Ovary (tissue), 9 donors: Measurements from ENCODE around the gene STN1. TPM values are rescaled to one million over a fixed set of nuclear protein-coding genes. Genes with fewer than 3 reads are reported as not detected.

ENCODE experiments used
- DNase-seq, 5 donors: peaks; one replicate each; pipeline ENCODE4 v3.0.0-alpha.2; 2019 to 2020
- H3K27ac ChIP-seq, 2 donors: fragments of 200-600 bp; one replicate each; pipeline versions ENCODE4 v1.5.1 to v1.8.0; 2019 to 2022
- H3K27me3 ChIP-seq: fragments of 200-600 bp; one replicate; pipeline ENCODE4 v1.8.0; 2022
- H3K36me3 ChIP-seq: fragments of 200-600 bp; sonication (generic); one replicate; pipeline ENCODE4 v1.5.1; 2019
- H3K4me1 ChIP-seq: one replicate; pipeline ENCODE4 v1.8.1; 2013; ENCODE audit warnings: mild to moderate bottlenecking, moderate library complexity; ENCODE audit not compliant: insufficient read depth
- H3K4me3 ChIP-seq: fragments of 200-600 bp; sonication (generic); one replicate; pipeline ENCODE4 v1.5.1; 2017
- H3K9me3 ChIP-seq, 2 donors: fragments of 200-600 bp in 1 of 2; sonication (generic) in 1 of 2; one replicate each; pipeline versions ENCODE4 v1.5.1 to v1.8.1; 2013 to 2019; ENCODE audit warnings: mild to moderate bottlenecking in 1 of 2, moderate library complexity in 1 of 2
- CTCF ChIP-seq, 3 donors: fragments of 450-650 bp in 2 of 3; fragments of 200-600 bp in 1 of 3; IDR thresholded peaks; one replicate each; pipeline versions ENCODE4 v1.5.1 to v1.8.0; 2016 to 2022; ENCODE audit warnings: antibody characterized with exemption in 3 of 3, mild to moderate bottlenecking in 1 of 3
- EP300 ChIP-seq: sonication (generic); formaldehyde crosslinking; IDR thresholded peaks from one replicate; pipeline ENCODE4 v1.6.1; 2017; ENCODE audit warnings: antibody characterized with exemption
- POLR2A ChIP-seq: fragments of 450-650 bp; IDR thresholded peaks from one replicate; pipeline ENCODE4 v1.6.1; 2017; ENCODE audit warnings: antibody characterized with exemption, mild to moderate bottlenecking, moderate library complexity
- WGBS, 3 donors: extraction: QIAGEN DNeasy Blood & Tissue Kit in 1 of 3; methylation state at CpG; one replicate each; pipeline versions ENCODE4 v1.1.5 to v1.1.7; 2013 to 2017; 5-methylcytosine and 5-hydroxymethylcytosine counted together
- intact Hi-C, 4 donors: fragments of 100-400 bp; cut with DNase I; formaldehyde crosslinking; loops; one replicate each; pipeline versions ENCODE4 v1.11.0 to v1.15.1; 2022 to 2023
- polyA plus RNA-seq, 2 donors: library from polyadenylated mRNA; stranded (reverse); fragments of 200-250 nt in 1 of 2; fragments of 350-450 nt in 1 of 2; fragmentation: Illumina TruSeq in 1 of 2; extraction: RNeasy Lipid Tissue Mini Kit (QIAGEN cat#74804) in 1 of 2; gene quantifications; one replicate each; pipeline ENCODE4 v1.2.3, GENCODE V29; 2013 to 2014
- total RNA-seq, 7 donors: library from RNA; depleted of rRNA in 2 of 7; stranded (reverse); fragments of >200 nt in 2 of 7; fragmentation: NEBNext Ultra II Directional in 3 of 7; extraction: Animal tissue kit (Norgen Biotek cat#: 25700) in 3 of 7; gene quantifications; one replicate each; pipeline versions ENCODE4 v1.1.0 to v1.2.4, GENCODE V29; 2016 to 2023
- donor health status: DM: no; HTN: no; CAD: no; lungs with moderate emphysema.
- donor health status: DM: no; HTN: no; CAD: no.
- donor health status: Bipolar disorder and iron deficiency.
- donor health status: DM: yes; HTN: yes; CAD: no.
- donor health status: DM: no; HTN: no; CAD: no.
- donor health status: DM: yes; HTN: yes; CAD: no.

STN1 gene
- total and polyA plus RNA-seq, 9 donors = 13.4 to 28.2 (median 18.4) TPM

- no peaks in the 10 kb centered on the region for H3K9me3 ChIP-seq
- WGBS, 3 donors = 37 to 40% (median 39%) methylated on average over 3 of the region's 3 CpGs
- no peaks in the 10 kb centered on the region for H3K27me3 ChIP-seq
- H3K4me3 ChIP-seq = no peak overlapping the region
- peak; percentile 52 to 65 (median 54) for DNase-seq
- no peaks in the 10 kb centered on the region for H3K4me1 ChIP-seq
- intact Hi-C loops = loop anchor here (5.0 to 10.0 kb wide), 3 partner anchors 238 to 320 kb away; partner anchors contain the start of gene SFR1 (in 4 of the 4)
- no peak overlapping the region for H3K27ac ChIP-seq
- TF ChIP-seq EP300 (no peak), CTCF (IDR thresholded peaks at IDR 0.05) (peak; percentile 55 to 71 (median 60))
- no peaks in the 10 kb centered on the region for H3K36me3 ChIP-seq
Measured at GRCh38 chr10:103884681-103885139, 33.3 kb downstream of the STN1 start.

GRCh38 chr10:103882285-103883007 is 35.5 kb downstream of the STN1 start:
- H3K4me3 ChIP-seq = no peak overlapping the region
- no peak for DNase-seq
- no peaks in the 10 kb centered on the region for H3K9me3 ChIP-seq
- no peaks in the 10 kb centered on the region for H3K27me3 ChIP-seq
- 76 to 83% (median 79%) methylated on average over 8 of the region's 8 CpGs for WGBS, 3 donors
- H3K36me3 ChIP-seq = no peaks in the 10 kb centered on the region
- intact Hi-C loops = loop anchor here in 3 of 4 donors (10.0 kb wide), 2 partner anchors 242 to 322 kb away; partner anchors contain the start of gene SFR1 (in 2 of the 3)
- H3K27ac ChIP-seq = no peak overlapping the region
- no peaks in the 10 kb centered on the region for H3K4me1 ChIP-seq
- TF ChIP-seq CTCF (IDR thresholded peaks at IDR 0.05) (no peak), EP300 (no peak), POLR2A (no peak)

GRCh38 chr10:103881416-103882284 is 36.3 kb downstream of the STN1 start:
- H3K36me3 ChIP-seq = no peaks in the 10 kb centered on the region
- intact Hi-C loops = loop anchor here in 3 of 4 donors (10.0 kb wide), 2 partner anchors 243 to 323 kb away; partner anchors contain the start of gene SFR1 (in 2 of the 3)
- no peaks in the 10 kb centered on the region for H3K4me1 ChIP-seq
- TF ChIP-seq POLR2A (no peak), CTCF (IDR thresholded peaks at IDR 0.05) (no peak), EP300 (no peak)
- DNase-seq = no peak
- H3K27me3 ChIP-seq = no peaks in the 10 kb centered on the region
- H3K27ac ChIP-seq = no peak overlapping the region
- H3K4me3 ChIP-seq = no peak overlapping the region
- no peaks in the 10 kb centered on the region for H3K9me3 ChIP-seq
- WGBS, 3 donors = 71 to 73% (median 72%) methylated on average over 15 of the region's 15 CpGs

GRCh38 chr10:103879831-103880230 is 38.2 kb downstream of the STN1 start:
- Histone ChIP-seq H3K27me3 (no peaks in the 10 kb centered on the region), H3K27ac (no peak overlapping the region), H3K4me1 (no peaks in the 10 kb centered on the region), H3K4me3 (no peak overlapping the region), H3K36me3 (no peaks in the 10 kb centered on the region), H3K9me3 (no peaks in the 10 kb centered on the region)
- 95 to 96% (median 95%) methylated on average over 7 of the region's 7 CpGs for WGBS, 3 donors
- no peak for DNase-seq
- intact Hi-C loops = loop anchor here in 3 of 4 donors (10.0 kb wide), 3 partner anchors 245 to 335 kb away; partner anchors contain the start of gene SFR1 (in 2 of the 3)
- TF ChIP-seq EP300 (no peak), CTCF (IDR thresholded peaks at IDR 0.05) (no peak), POLR2A (no peak)
